T-helper 2 cell (primary cell): ENCODE data around the gene CNOT9.
"Not testable (repeated sequence)": the region's sequence is repeated elsewhere in the genome, so short reads cannot be mapped to it uniquely, and the experiment has no call there.

Source experiments
- DNase-seq, 5 experiments: peaks; one replicate each; pipeline versions ENCODE4 v3.0.0 to v3.0.0-alpha.2; 2012 to 2022
- total RNA-seq, 2 donors: gene quantifications; one replicate each; lab custom pipeline; 2026; lab: John Stamatoyannopoulos, UW

CNOT9 gene, protein sequence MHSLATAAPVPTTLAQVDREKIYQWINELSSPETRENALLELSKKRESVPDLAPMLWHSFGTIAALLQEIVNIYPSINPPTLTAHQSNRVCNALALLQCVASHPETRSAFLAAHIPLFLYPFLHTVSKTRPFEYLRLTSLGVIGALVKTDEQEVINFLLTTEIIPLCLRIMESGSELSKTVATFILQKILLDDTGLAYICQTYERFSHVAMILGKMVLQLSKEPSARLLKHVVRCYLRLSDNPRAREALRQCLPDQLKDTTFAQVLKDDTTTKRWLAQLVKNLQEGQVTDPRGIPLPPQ
- total RNA-seq, result 75.2 to 99.1 reads per million in 2 donors

DNA sequence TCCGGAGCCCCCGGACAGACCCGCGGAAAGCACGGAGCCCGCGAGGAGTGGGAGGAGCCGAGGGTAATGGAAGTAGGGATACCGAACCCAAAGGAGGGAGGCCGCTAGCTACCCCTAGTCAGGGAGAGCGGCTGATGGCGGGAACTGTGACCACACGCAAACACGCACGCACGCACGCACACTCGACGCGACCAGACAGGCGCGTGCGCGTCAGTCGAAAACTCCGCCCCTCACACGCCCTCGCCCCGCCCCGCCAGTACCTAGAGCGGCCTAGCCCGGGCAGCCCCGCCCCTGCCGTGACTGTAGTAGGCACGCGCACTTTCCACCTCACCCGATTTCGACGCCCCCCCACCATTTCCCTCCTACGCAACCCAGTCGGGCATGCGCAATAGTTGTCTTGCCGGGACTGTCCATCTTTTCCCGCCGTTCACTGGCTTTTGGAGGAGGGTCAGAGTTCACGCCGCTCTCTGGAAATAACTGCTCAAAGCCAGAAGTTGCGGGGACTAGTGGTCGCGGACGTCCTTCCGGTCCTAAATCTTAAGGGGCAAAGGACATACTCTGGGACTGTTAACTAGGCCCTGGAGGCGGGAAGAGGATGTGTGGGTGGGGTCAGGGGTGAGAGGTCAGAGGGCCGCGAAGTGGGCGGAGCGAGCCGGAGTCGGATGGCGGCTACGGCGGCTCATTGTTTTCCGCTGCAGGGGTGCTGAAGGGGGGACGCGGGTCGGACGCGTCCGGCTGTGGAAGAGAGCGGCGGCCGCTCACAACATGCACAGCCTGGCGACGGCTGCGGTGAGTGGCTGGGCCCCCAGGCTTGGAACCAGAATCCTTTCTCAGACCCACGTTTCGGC lies at the start of gene CNOT9, which contains the start of gene USP37:
CNOT9 (plus strand) TSS at position 650 of the 848 bp plus-strand sequence; CDS start at position 766, 116 bp downstream.
USP37 (minus strand) TSS at position 162 of the 848 bp plus-strand sequence. CDS start 9,698 bp downstream, outside the sequence.
- DNase-seq, result peak; percentile 99 to 100 (median 100)

DNA sequence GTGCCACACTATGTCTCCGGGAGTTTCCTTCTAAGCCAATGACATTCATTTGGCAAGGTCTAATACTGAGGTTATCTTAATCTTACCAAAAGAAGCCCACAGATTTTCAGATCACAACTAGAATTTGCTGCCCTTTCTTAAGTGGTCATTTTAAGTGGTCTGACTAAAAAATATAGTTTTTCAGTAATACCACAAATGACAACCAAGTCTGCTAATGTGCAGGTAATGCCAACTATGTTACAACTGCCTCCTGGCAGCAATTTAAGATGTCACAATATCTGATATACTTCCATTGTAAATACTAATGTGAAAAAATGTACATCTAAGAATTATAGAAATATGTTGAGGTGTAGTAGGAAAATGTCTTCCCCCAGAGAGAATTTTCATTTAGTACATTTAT lies 49.8 kb upstream of the CNOT9 start:
- DNase-seq, result no peak

DNA sequence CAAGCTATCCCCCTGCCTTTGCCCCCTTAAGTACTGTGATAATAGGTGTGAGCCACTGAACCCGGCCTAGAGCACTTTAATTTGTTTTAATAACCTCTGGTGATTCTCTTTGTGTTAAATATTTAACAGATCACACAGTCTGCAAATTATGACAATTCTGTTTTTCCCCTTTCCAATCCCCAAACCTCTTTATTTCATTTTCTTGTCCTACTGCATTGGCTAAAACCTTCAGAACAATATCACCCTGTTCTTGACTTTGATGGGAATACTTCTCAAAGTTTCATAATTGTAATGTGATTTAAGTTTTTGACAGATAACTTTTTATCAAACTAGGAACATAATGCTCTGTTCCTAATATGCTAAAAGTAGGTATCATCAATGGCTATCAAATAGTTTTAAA lies 45.0 kb upstream of the CNOT9 start:
- no peak for DNase-seq

DNA sequence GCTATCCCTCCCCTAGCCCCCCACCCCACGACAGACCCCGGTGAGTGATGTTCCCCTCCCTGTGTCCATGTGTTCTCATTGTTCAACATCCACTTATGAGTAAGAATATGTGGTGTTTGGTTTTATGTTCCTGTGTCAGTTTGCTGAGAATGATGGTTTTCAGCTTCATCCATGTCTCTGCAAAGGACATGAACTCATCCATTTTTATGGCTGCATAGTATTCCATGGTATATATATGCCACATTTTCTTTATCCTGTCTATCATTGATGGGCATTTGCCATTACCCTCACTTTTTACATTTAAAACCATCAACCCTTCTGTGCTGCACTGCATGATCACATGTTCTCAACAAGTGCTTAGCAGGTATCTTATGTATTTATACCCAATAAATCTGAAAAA lies 40.2 kb upstream of the CNOT9 start:
- DNase-seq, result not testable (repeated sequence)

DNA sequence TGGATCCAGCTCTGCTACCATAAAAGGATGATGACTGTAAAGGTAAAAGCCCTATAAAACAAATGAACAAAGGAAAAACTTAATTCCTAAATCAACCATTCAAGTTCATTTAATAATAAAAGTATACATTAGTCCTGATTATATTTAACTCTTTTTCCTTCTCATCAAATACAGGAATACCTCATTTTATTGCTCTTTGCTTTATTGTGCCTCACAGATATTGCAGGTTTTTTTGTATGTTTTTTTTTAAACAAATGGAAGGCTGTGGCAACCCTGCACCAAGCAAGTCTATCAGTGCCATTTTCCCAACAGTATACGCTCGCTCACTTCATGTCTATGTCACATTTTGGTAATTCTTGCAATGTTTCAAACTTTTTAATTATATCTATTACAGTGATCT lies 38.6 kb upstream of the CNOT9 start:
- DNase-seq, result no peak

DNA sequence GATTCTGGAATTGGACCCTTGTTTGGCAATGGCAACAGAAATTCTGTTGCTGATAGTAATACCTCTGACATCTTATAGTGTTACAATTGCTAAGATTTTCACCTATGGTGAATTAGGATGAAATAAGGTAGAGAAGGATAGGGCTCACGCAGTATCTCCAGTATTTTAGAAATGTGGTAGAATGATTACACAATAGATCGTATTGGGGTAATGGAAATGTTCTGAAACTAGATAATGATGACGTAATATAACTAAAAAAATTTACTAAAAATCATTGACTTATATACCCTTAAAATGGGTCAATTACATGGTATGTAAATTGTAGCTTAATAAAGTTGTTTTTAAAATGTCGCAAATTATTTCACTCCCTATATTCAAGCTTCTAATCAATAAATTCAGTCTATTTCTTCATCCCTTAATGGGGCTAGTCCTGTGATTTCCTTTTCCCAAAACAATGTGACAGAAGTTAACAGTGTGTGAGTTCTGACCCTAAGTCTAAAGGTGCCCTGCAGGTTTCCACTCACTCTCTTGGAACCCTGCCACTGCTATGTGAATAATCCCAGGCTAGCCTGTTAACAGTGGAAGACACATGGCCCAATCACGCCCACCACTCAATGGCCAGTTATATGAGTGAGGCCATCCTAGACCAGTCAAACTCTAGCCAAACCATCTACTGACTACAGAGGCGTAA lies 31.7 kb upstream of the CNOT9 start:
- DNase-seq, result no peak

DNA sequence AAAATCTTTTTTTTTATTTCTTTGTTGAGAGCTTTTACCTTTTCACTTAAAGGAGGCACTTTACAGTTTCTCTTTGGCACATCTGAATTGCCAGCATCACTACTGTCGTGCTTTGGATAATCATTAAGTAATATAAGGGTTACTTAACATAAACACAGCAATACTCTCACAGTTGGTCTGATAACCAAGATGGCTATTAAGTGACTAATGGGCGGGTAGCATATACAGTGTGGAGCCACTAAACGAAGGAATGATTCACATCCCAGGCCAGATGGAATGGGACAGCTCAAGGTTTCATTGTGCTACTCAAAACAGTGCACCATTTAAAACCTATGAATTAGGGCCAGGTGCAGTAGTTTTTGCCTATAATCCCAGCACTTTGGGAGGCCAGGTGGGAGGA lies 28.6 kb upstream of the CNOT9 start:
- no peak for DNase-seq

DNA sequence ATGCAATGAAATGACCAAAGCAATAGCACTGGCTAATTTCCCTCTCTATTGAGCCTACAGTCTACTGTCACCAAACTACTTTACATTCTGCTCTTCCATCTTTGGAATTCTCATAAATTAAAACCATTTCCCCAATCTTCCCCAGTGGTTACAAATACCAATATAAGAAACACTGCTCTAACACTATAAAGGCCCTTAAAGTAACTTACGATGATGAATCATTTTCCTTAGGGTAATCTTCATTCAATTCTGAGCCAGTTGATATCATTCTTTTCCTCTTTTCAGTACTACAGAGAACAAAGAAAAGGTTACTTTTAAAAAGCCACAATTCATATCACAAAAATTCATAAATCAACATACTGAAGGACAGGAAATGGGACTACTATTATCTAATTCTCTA lies 22.6 kb upstream of the CNOT9 start:
- DNase-seq, result no peak

DNA sequence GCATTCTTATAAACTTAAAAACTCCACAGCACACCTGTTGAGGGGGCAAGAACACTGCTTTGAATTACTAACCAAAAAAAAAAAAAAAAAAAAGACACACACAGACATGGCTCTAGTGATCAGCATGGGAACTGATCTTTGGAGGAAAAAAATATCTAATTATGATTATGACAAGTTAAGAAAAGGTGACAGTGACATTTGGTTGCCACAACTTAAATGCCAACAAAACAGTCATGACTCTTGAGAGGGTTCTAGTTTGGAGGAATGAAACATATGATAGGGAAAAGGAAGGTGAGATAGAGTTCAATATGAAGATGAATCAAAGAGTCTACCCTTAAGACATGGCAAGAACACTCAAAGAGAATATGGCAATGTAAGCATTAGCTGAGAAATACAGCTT lies 21.1 kb upstream of the CNOT9 start:
- no peak for DNase-seq

DNA sequence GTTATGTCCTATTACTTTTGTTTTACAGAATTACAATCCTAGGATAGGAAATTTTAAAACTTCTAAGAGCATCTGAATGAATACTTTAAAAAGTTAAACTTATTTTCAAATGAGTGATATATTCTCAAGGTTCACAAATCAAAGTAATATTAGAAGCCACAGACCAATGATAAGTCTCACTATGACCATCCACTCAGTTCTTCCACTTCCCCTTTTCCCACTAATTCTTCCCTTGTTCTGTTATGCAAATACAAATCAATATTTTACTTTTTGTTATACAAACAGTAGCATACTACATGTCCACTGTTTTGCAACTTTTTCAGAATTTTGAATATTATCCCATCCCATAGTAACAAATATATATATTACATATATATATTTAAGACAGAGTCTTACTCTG lies 20.7 kb upstream of the CNOT9 start:
- no peak for DNase-seq

DNA sequence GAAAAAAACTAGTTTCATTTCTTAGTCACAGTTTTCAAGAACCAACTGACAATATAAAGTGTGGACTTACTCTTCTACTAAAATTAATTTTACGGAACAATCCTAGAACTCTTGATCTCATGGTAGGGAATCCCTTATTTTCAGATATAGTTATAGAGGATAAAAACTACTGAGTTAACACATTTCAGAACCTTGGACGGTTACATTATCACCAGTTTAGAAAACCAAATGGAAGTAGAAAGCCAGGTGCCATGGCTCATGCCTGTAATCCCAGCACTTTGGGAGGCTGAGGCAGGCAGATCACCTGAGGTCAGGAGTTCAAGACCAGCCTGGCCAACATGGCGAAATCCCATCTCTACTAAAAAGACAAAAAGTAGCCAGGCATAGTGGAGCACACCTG lies 14.4 kb upstream of the CNOT9 start:
- not testable (repeated sequence) for DNase-seq

DNA sequence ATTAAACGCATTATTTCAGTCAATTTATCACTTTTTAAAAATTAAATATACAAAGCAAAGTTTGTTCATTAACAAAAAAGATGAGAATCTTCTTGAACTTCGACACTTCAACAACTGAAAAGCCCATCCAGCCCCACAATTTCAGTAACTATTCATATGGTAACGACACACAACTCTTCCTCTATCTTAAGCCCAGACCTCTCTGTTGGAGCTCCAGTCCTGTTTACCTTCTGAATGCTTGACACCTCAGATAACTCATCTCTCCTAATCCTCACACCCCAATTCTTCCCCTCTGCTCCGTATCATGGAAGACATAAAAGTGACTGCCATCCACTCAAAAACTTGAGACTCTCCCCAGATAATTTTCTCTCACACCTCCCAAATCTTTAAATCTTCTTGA lies 13.1 kb upstream of the CNOT9 start:
- no peak for DNase-seq

DNA sequence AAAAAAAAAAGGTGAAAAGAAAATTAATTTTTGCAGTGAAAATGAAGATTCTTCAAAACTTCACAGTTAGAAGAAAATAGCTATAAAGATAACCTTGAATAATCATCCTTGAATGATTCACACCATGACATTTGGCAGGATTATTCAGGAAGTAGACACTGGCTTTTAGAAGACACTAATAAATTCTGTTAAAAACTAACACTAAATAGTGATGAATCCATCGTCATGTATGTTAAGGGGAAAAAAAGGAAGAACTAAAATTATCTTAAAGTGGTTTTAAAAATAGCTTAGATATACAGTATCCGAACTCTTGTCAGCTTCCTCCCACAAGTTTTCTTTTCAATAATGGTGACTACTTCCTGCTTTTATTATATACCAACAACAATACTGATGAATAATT lies 10.7 kb upstream of the CNOT9 start:
- no peak for DNase-seq

DNA sequence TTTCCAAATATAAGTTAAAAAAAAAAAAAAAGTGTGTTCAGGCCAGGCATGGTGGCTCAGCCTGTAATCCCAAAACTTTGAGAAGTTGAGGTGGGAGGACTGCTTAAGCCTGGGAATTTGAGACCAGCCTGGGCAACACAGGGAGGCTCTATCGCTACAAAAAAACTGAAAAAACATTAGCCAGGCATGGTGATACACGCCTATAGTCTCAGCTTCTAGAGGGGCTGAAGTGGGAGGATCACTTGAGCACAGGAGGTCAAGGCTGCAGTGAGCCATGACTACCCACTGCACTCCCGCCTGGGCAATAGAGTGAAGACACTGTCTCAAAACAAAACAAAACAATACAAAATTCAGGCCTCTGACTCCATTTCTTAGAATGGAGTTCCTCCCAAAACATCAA lies 9.7 kb upstream of the CNOT9 start:
- DNase-seq, result no peak

DNA sequence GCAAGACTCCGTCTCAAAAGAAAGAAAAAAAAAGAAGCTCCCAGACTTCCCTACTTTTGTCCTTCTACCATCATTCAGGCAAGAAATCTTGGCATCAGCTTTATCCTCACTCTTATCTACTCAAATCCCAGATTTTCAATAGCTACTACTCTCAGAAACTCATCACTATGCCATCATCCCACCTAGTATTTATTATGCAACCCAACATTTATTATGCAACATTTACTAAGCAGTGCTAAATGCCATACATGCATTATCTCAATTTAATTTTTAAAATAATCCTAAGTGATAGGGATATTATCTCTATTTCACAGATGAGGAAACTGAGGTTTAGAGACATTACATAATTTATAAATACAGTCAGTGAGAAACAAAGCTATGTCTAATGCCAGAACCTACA lies 4.6 kb upstream of the CNOT9 start:
- no peak for DNase-seq

DNA sequence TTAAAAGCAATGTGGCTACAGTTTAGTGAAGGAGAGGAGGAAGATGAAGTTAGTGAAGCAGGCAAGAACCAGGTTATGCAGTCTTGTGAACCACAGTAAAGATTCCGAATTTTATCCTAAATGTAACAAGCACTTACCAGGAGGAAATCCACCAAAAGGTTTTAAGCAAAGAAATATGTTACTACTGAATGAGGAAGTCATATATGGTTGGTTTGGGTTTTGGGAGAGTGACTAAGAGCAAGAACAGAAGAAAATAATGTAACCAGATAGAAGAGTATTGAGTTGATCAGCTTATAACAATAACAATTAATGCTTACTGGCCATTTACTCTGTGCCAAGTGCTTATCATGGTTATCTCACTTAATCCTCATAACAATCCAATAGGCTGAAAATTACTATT lies 2.3 kb upstream of the CNOT9 start:
- DNase-seq, result peak in 1 of 5 experiments; percentile 12

DNA sequence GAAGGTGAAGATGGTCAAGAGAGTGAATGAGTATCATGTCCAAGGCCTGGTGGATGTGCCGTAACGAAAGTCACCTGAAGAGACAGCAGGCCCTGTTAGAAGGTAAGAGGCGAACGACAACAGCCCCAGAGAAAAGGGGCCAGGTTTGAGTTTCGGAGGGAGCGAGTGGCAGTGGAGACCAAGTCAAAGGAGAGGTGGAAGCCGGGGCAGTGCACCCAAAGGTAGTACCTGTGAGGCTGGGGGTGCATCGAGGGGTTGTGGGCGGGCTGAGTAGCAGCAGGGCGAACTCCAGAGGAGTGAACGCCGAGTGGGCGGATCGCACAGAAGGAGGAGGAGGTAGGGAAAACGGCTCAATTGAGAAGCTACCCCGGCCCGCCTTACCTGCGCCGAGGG lies 846 bp upstream of the CNOT9 start:
- DNase-seq, result peak in 3 of 5 experiments; percentile 51 to 75 (median 61)

DNA sequence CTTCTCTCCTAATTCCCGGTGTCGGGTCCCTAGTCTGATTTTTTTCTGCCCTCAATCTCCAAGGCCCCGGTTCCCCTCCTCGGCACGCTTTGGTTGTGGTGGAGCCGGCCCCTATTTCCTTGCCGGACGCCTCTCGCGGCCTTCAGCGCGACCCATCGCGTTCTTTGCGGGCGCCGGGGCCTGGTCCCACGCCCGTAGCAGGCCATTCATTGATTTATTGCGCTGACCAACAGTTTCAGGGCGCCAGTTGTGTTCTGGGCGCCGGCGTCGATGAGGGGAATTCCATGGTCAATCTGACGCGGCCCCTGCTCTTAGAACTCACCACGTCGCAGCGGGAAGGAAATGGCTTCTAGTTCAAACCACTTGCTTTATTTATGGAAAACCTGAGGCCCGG lies 396 bp downstream of the CNOT9 start:
- DNase-seq, result peak; percentile 32 to 65 (median 62)

DNA sequence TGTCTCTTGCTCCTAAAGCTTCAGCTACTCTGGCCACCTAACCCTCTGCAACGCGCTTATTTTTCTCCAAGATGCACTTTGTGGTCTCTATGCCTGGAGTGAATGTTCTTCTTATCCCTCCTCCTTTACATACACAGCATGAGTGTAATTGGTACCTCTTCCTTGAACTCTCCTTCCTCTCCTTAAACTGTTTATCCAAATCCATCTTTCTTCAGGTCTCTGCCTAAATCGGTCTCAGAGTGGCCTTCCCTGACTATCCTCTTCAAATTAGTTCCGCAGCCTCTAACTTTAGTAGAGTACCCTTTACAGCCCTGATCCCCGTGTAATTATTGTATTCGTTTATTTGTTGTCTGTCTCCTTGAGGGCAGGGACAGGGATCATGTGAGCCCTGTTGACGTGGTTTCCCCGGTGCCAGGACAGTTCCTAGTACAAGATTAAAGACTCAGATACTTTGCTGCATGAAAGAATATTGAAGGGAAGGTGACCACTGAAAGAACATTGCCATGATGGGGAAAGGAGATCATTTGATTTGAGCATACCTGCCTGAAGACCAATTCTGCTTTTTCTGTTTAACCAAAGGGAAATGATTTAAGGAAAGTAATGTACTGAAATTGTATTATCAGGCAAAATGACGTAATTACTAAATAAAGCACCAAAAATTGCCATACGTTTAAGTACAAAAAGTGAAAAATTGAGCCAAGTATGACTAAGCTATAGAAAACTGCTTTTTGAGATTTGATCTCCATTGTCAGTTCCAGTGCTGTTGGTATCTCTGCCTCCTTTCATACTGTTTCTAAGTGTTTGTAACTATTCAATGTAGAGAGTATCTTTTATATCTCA lies 1.2 kb downstream of the CNOT9 start:
- DNase-seq, result peak in 3 of 5 experiments; percentile 13 to 24 (median 18)

DNA sequence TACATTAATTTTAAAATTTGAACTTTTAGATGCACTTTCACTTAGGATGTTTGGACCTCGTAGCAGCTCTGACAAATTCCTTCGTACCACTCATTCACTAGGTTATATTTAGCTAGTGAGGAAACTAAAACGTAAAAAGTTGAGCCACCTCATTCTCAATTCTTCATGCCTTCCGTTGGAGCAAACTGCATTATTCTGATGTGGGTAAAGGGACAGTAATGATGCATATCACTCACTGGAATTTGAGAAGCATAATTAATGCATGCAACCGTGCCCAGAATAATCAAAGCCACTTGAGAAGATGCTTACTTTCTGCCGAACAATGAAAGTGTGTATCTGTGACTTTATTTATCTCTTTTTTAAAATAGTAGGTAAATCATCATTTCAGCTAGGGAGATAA lies 2.2 kb downstream of the CNOT9 start:
- peak in 1 of 5 experiments; percentile 11 for DNase-seq

DNA sequence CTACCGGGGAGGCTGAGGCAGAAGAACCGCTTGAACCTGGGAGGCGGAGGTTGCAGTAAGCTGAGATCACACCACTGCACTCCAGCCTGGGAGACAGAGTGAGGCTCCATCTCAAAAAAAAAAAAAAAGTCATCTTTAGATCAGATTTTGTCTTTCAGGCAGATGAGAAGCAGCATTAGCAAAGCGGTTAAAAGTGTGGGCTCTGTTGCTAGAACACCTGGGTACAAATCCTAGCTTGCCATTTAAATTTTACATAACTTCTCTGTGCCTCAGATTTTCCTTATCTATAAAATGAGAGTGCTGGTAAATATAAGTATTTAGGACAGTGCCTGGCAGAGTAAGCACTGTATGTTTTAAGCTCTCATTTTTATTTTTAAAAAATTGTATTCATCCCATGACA lies 8.2 kb downstream of the CNOT9 start:
- no peak for DNase-seq

DNA sequence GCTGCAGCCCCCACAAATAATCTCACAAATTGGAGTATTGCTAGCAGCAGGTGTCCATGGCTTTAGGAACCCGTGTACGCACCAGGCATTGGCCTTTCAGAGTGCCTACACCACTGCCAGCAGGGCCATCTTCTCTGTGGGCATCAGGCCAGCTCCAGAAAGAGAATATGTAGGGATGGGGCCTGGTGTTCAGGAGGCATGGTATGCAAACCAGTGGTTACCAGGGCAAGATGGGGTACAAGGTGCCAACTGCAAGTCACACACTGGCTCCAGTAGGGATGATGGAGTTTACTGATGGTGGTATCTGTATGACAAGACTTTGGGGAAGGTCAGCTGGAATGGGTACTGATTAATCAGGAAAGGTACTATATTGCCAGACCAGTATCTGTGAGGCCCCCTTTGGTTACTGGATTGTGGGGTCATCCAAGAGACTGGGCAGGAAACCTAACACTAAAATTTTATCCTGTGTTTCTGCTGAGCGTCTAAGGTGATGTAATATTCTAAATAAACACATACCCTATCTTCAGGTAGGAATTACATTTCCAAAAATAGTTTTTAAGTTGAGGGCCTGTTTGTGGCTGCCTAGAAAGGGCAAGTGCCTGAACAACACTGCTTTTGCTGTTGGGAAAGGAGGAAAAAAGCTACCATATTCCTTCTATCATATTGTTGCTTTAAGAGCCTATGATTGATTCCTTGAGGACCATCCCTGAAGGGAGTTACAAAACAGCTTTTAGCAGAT lies 9.0 kb downstream of the CNOT9 start:
- DNase-seq, result no peak
